GM18519 (cell line): ENCODE results near the gene GSTT4.
"Not testable (repeated sequence)": the region's sequence is repeated elsewhere in the genome, so short reads cannot be mapped to it uniquely, and the experiment has no call there.

ENCODE experiments used
- ATAC-seq: cut with Tn5 transposase; IDR thresholded peaks from one replicate; pipeline ENCODE4 v1.9.1; 2021; ENCODE audit warnings: mild to moderate bottlenecking, moderate library complexity; ENCODE audit not compliant: unreplicated experiment, low FRiP score

GSTT4 gene

DNA sequence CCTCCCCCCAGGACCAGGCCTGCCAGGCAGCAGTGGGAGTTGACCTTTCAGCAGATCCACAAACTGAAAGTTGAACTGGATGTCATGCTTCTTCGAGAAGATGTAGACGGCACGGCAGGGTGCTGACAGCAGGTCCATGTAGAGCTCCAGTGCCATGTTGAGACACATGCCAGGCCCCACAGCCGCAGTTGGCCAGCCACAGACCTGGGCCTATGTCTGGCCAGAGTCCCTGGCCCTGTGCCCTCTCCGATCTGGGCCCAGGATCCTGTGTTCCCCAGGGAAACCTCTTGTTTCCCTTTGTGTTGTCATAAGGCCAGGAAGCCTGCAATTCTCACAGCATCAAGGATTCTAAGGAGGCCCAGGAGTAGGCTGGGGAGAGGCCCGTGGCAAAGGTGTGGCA is at the start of gene GSTT4:
TSS of gene GSTT4 (minus strand) at position 253 of the 400 bp plus-strand sequence. CDS start at position 156, 97 bp downstream.
- no peak for ATAC-seq

DNA sequence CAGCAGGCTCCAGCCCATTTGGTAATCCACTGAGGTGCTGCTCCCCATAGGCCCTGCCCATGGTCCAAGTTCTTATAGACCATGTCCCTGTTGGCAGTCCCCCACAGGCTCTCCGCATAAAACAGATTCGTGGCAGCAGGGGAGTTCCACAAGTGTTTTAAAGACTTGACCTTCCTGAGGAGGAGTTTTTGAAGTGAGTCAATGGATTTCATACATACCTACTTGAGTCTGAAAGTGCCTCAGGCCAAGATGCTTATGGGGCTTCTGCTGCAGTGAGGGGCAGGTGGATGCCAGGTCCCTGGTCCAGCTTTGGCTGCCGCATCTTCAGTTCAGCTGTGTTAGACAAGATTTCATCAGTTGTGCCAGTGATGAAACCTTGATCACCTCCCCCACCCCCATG is 49.1 kb upstream of the GSTT4 start:
- no peak for ATAC-seq

DNA sequence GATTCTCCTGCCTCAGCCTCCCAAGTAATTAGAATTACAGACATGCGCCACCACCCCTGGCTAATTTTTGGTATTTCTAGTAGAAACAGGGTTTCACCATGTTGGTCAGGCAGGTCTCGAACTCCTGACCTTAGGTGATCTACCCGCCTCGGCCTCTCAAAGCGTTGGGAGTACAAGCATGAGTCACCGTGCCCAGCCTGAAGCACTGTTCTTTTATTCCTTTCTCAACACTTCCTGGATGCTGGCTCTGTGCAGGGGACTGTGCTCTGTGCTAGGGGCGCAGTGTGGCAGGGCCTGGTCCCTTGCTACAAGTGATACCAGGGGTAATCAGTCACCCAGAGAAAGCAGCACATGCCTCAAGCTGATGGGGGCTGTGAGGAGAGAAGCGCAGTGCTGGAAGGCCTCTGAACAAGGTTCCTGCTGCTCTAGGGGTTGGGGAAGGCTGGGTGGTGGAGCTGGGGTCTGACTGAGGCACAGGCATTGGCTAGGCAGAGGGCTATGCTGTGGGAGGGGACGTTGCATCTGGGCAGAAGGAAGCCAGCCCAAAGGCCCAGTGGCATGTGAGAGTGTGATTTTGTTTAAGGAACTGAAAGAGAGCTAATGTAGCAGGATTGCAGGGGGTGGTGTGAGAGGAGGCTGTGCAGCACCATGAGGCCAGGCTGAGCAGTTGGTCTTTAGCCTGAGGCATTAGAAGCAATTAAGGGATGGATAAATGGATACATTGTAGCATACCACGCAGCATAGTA is 48.4 kb upstream of the GSTT4 start:
- no peak for ATAC-seq

DNA sequence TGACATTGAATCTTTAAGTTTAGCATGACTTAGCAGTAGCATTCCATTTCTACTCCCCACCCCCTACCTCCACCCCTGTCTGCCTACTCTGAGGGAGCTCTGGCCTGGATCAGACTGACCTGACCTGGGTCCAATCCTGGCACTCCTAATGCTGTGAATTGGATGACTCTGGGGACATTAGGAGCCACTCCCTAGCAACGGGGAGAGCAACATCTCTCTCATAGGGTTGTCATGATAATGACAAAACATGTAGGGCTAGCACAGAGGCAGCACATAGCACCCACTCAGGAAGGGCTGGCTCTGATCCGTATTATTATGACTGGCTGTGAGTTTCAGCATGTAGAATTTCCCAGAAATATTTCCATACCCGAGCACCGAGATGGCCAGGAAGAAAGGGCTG is 46.3 kb upstream of the GSTT4 start:
- ATAC-seq: no peak

DNA sequence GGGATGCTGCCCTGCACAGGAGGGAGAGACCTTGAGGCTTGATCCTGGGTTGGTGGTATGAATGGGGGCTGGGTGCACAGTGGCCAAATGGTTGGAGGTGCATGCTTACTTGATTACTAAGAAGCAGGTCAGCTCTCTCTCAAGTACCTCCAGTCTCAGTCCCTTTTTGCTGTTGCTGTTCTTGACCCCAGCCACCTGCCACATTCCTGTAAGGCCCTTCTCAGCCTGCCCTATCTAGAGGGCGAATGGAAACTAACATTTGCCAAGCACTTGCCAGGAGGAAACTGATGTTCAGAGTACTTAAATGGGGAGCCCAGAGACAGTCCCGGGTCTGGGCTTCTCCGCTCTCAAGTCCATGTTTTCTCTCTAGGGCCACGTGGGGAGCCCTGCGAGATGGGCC is 45.8 kb upstream of the GSTT4 start:
- ATAC-seq: no peak

DNA sequence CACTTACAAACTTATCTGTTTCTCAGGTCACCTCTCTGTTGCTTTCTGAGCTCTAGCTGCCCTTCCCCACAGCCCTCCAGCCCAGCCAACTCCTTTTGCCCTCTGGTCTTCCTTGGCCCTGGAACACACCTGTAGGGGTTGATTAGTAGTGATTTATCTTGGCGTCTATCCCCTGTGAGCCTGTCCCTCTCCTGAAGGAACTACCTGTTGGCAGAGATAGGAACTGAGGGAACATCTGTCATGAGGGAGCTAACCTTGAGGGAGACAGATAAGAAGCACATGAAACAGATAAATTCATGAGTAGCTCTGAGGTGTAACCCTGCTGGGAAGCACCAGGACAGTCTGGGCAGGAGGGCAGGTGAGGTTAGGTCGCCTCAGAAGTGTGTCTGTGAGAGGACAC is 44.7 kb upstream of the GSTT4 start:
- ATAC-seq: no peak

DNA sequence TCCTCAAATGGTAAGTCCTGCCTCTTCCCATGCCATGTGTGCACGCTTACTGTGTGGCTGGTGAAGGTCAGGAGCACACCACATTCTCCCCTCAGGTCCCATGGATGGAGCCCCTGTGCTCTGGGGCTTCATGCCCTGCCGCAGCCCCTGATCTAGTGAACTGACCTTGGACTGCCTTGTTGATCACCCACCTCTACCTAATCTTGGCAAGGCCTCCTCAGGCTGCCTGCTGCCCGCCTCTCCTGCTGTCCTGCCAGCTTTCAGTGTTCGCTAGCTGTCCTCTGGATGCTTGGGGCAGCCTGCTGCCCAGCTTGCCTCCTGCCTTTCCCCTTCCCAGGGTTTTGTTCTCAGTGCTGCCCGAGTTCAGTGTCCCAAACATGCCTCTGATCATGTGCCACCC is 44.0 kb upstream of the GSTT4 start:
- no peak for ATAC-seq

DNA sequence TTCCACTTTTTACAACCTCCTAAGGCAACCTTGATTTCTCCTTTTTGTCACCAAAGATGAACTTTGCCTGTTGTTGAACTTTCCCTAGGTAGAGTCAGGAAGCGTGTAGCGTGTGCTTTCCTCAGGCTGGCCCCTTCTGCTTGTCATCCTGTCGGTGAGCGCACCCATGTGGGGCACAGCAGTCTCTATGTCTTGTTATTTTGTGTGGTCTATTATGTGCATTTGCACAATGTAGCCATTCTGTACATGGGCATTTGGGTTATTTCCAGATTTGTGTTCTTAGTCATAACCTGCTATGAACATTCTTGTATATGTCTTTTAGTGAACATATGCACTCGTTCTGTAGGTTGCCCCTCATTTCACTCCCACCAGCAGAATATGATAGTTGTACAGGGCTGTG is 40.8 kb upstream of the GSTT4 start:
- ATAC-seq: no peak

DNA sequence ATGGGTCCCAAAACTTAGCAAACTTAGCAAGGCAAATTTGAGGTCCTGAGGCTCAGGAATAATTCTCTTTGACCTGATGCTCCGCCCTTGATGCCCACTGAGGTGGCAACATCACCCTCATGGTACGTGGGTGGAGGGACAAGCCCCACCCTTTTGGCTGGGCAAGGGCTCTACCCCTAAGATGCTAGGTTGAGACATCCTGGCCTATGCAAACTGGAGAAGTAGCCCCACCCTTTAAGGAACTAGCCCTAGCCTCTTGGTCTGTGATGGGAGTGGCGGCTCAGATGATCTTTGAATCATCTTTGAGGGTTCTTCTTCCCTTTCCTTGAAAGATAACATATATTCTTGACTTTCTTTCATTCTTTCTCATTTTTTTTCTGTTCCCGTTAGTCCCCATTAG is 38.7 kb upstream of the GSTT4 start:
- no peak for ATAC-seq

DNA sequence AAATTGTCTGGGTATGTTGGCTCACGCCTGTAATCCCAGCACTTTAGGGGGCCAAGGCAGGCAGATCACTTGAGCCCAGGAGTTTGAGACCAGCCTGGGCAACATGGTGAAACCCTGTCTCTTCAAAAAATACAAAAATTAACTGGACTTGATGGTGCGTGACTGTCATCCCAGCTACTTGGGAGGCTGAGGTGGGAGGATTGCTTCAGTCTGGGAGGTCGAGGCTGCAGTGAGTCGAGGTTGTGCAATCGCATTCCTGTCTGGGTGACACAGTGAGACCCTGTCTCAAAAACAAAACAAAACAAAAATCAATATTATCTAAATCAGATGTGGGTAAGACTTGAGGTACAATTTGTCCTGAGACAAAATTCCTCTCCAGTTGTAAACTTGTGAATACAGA is 38.2 kb upstream of the GSTT4 start:
- ATAC-seq: not testable (repeated sequence)

DNA sequence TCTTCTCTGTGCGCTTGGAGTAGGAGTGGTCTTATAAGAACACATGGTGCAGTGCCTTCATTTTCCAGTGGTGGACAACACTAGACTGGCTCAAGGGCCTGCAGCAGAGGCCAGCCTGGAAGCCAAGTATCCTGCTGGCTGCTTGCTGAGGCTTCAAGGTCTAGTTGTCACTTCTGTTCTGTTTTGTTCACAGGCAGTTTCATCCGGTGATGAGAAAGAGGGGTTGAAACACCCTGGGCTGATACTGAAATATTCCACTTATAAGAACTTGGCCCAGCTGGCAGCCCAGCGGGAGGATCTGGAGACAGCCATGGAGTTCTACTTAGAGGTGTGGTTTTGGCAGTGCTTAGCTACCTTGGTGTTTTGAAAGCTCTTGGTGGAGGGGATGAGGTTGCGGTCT is 35.7 kb upstream of the GSTT4 start:
- ATAC-seq: no peak

DNA sequence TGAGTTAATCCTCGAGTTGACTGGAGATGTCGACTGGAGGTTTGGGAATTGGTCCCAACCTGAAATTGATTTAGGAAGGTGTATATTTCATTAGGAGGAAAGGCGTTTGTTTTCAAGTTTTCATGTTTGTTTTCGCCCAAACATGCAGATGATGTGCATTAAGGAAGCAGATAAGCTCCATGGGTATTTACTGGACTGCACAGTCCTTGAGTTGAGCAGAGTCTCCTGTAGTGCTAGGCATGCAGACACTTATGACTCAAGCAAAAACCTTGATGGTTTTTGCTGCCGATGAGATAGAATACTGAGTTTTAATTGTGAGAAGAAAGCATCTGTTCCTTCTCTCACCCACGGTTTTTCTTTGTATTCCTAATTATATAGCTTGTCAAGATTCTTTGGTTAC is 33.8 kb upstream of the GSTT4 start:
- no peak for ATAC-seq

DNA sequence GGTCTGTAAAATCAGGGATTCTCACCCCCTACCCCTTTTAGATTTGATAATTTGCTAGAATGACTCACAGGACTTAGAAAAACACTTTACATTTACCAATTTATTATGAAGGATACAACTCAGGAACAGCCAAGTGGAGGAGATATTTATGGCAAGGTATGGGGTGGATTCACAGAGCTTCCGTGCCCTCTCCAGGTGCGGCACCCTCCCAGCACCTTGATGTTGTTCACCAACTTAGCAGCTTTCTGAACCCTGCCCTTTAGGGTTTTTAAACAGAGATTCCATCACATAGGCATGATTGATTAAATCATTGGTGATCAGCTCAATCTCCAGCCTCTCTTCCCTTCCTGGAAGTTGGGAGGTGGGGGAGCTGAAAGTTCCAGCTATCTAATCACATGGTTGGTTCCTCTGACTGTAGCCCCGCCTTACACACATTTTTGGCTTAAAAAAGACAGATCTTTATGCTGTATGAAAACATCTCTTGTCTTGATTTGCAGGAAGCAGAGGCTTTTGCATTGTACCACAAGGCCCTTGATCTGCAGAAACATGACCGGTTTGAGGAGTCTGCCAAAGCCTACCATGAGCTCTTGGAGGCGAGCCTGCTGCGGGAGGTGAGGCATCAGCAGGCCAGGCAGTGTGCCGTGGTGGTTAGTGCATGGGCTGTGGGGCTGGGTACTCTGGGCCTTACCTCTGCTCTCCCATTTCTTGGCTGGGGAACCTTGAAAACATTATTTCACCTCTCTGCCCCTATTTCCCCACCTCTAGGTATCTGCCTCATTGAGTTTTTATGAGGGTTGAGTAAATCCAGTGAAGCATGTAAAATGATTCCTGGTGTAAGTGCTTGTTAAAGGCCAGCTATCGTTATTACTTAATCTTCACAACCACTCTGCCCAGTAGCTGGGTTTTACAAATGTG is 32.9 kb upstream of the GSTT4 start:
- no peak for ATAC-seq

DNA sequence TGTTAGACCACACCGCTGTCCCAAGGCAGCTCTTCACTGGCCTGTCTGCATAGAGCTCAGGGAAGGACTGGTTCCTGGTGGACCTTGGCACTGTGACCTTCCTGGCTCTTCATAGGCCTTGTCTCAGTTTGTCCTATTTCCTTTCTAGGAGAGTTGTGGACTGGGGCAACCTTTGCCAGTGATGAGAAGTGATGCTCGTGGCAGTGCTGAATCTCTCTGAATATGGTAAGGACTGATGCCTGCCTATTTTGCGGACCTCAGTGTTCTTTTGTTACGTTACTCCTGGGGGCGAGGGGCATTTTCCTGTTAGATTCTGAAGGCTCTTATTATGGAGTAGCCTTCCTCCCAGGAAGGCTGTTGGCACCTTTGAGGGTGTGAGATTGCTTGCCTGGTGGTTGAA is 30.0 kb upstream of the GSTT4 start:
- ATAC-seq: no peak

DNA sequence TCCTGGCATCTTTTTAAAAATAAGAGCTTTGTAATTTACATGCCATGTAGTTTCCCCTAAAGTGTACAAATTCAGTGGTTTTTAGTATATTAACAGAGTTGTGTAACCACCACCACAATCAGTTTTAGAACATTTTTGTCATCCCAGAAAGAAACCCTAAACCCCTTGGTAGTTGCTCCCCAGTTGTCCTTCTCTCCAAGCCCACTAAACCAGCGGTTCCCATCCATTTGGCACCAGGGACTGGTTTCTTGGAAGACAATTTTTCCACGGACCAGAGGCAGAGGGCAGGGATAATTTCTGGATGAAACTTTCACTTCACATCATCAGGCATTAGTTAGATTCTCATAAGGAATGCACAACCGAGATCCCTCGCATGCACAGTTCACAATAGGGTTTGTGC is 28.5 kb upstream of the GSTT4 start:
- ATAC-seq: no peak

DNA sequence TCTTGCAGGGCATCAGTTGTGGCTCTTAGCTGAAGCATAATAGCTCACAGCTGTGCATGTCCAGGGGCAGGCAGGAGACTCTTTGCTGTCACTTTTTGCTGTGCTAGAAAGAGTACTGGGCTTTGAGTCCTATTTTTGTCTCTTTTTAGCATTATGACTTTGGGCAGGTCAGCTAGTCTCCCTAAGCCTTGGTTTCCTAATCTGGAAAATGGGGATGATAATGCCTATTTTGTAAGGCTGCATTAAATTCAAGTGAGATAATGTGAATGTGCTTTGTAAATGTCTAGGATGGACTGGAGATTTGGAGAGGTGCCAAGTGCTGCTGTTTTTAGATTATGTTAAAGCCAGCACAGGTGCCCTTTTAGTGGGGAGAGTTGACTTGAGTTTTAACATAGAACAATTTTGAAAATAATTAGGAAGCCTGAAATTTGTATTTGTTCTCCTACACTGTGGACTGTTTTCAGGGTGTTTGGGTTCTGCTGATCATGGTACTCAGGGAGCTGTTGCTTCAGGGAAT is 25.0 kb upstream of the GSTT4 start:
- no peak for ATAC-seq

DNA sequence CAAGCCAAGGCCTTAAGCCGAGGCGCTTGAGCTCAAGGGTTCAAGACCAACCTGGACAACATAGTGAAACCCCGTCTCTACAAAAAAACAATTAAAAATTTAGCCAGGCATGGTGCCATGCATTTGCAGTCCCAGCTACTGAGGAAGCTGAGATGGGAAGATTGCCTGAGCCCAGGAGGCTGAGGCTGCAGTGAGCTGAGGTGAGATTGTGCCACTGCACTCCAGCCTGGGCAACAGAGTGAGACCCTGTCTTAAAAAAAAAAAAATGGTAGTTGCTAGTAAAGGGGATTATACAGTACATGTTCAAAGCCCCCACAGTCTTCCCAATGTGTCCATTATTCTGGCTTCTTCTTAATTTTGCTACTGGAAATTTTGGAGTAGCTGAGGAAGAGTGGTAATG is 24.1 kb upstream of the GSTT4 start:
- ATAC-seq: no peak

DNA sequence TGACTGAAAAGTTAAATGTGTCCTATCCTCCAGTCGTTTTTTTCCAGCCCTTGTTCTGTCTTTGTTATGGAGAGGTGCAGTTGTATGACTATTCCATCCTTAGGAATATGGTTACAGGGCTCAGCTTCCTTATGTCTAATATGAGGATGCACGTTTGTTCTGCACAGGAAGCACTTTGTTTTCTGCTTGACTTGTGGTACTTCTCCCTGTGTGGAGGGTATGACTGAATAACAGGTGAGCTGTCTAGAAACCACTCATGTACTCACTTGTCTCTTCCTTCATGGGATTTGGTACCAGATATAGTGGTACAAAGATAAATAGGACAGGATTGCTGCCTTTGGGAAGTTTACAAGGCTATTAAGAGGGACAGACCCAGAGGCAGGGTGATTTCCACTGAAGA is 23.3 kb upstream of the GSTT4 start:
- ATAC-seq: no peak

DNA sequence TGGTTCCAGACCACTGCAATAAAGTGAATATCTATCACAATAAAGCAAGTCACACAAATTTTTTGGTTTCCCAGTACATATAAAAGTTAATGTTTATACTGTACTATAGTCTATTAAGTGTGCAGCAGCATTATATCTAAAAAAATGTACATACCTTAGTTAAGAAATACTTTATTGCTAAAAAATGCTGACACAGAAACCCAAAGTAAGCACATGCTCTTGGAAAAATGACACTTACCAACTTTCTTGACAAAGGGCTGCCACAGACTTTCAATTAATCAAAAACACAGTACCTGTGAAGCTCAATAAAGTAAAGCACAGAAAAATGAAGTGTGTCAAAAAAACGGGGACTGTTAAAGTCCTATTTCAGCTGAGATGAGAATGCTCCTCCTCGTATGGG is 22.7 kb upstream of the GSTT4 start:
- no peak for ATAC-seq

DNA sequence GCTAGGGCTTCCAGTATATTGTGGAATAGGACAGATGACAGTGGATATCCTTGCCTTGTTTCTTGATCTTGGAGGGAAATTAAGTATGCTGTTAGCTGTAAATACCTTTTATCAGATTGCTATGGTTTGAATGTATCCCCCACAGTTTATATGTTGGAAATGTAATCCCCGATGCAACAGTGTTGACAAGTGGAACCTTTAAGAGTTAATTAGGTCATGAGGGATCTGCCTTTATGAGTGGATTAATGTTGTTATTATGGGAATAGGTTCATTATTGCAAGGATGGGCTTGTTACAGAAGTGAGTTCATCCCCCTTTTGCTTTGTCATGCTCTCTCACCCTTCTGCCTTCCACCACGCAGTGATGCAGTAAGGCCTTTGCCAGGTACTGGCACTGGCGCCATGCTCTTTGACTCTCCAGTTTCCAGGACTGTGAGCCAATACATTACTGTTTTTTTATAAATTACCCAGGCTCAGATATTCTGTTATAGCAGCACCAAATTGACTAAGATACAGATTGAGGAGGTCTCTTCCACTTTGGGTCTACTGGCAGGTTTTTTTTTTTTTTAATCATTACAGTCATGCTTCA is 22.2 kb upstream of the GSTT4 start:
- ATAC-seq: no peak

DNA sequence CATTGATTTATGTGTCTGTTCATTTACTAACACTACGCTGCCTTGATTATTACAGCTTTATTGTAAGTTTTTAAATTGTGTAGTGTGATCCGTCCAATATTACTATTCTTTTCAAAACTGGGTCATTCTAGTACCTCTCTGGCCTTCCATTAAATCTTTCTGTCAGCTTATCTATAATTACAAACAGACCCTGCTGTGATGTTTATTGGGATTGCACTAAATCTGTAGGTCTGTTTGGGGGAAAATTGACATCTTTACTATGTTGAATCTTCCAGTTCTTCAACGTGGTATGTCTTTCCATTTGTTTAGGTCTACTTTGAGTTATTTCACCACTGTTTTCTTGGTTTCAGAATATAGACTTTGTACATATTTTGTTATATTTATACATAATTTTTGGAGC is 21.5 kb upstream of the GSTT4 start:
- no peak for ATAC-seq
